HS-27A (cell line): ENCODE data around the gene ACVR1.
"Not testable (repeated sequence)": the region's sequence is repeated elsewhere in the genome, so short reads cannot be mapped to it uniquely, and the experiment has no call there.

Experiments
- DNase-seq: peaks from one replicate; pipeline ENCODE4 v3.0.0-alpha.2; 2012; ENCODE audit warnings: low read depth, missing footprints

The ACVR1 gene

DNA sequence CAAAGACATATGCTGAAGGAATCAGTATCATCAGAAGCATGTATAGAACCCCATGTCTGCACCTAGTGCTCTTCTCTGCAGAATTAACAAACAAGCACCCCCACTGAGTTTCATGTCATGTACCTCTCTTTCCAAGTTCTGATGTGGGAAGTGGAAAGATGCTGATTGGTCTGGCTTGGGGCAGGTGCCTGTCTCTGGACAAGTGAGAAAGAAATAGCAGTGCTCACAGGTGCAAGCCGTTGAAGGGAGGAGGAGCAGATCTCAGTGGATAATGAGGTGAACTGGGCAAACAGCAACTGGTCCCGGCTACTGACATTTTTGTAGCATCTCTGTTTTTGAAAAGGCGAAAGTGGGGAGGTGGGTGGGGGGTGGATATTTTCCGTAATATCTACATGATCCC is 17.5 kb upstream of the ACVR1 start:
- DNase-seq = no peak

DNA sequence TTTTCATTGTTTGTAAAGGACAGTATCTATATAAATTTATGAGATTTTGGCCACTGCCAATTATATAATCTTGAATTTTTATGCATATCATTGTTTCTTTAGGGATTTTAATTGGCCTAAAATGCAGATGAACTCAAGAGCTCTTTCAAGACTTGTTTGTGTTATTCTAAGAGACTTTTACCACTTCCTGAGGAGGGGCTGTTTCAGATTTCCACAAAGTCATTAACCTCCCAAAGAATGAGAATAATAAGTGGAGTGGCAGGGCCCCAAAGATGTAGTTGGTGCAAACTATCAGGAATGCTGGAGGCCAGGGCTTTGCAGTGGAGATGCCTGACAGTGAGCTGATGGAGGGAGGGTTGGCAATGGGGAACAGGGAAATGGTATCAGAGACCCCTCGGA is 15.5 kb upstream of the ACVR1 start:
- DNase-seq = no peak

DNA sequence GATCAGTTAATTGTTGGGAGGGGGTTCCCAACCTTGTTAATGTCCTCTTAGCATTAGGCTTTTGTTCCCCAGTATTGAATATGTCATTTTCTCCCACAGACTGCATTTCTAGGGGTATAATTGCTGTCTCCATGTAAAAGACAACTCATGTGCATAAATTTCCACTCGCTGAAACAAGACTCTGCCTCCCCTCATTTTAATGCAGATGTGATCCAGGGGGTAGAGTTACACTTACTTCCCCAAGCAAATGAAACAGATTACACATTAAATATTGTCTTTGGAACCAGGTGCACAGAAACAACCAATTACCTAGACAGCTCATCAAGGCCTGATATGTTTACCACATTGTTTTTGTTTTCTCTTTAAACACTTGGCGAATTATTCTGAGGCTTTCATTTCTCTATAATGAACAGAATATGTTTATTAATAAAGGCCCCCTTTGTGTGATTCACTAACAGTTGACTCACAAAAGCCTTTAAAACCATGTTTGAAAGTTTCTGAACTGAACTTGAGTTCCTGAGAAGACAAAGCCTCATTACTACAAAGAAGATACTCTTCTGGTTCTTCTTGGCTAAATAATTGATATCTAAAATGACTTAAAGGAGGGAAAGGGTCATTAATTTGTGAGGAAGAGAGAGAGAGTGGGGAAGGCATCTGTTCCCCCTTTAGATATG is 15.0 kb upstream of the ACVR1 start:
- DNase-seq = no peak

DNA sequence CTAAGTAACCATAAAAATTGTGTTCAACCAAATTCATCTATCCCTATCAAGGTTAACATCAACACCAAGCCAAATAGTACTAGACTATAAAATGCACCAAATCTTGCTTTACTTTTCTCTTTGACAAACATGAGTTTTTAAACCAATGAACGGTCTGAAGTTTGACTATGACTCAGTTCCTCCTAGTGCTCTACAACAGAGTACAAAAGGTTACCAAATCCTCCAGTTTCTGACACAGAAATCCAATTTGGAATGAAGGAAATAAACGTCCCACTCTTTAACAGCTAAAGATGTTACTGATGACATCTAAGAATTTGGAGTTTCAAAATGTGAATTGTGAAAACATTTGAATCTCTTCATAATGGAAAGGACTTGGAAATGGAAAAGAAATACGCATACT is 11.8 kb upstream of the ACVR1 start:
- DNase-seq = no peak

DNA sequence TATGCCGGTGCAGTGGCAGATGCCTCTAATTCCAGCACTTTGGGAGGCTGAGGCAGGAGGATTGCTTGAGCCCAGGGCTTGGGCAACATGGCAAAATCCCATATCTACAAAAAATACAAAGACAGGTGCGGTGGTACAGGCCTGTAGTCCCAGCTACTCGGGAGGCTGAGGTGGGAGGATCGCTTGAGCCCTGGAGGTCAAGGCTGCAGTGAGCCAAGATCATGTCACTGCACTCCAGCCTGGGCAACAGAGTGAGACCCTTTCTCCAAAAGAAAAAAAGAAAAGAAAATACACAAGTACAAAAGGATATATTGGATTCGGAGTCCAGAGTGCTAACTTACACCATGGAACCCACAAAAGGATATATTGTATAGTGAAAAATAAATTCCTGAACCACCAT is 8.4 kb upstream of the ACVR1 start:
- DNase-seq = not testable (repeated sequence)

DNA sequence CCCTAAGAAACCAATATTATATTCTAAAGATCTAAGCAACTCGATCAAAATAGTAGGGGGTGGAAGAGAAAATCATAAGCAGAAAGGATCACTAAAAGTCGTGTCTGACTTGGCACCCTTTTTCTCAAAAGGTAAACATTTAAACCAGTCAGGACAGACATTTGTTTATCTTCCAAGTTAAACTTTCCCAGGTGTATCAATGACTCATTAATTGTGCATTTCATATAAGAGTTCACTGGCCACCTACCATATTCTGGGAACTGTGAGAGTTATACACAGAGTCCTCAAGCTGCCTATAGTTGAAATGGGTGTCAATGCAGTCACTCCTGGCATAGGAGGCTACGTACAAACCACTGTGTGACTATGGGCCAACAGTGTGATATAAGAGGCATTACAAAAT is 4.8 kb upstream of the ACVR1 start:
- no peak for DNase-seq

DNA sequence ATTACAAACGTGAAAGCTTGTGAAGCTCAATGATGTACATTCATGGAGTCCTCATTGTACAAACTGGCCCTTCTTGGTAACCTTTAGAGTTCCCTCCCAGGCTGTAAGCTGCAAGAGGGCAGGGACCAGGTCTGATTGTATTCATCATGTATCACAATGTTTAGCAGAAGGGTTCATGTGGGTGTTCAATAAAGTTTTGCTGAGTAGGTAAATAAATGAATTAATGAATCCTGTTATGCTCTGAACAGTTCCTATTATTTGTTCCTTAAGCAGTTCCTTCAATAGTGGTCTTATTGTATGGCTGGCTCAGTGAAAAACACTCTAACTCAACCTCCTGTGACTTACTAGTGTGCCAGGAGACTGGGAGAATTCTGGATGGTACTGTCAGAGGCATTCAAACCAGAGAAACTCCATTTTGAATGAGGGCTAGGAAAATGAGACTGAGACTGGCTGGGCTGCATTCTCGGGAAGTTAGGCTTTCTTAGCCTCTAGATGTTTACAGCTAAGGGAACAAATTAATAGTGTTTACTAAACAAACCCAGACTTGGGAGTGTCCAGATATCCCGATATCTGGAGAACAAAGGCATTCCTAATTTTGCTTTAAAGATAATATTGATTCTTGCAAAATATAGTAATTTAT is 1.8 kb upstream of the ACVR1 start:
- no peak for DNase-seq

DNA sequence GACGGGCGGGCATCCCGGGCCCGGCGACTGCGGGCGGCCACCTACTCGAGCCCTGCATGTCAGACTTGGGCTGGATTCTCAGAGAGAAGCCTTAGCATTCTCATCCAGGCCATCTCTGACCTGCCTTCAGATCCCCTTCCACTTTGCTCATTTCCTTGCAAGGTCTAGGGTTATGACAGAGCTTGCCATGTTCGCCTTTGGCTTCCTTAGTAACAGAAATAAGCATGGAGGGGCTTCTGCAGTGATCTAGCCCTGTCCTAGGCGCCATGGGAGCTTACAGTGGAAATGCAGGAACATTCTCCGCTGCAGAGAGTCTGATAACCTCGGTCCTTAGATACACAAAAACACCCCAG is 632 bp upstream of the ACVR1 start:
- no peak for DNase-seq

DNA sequence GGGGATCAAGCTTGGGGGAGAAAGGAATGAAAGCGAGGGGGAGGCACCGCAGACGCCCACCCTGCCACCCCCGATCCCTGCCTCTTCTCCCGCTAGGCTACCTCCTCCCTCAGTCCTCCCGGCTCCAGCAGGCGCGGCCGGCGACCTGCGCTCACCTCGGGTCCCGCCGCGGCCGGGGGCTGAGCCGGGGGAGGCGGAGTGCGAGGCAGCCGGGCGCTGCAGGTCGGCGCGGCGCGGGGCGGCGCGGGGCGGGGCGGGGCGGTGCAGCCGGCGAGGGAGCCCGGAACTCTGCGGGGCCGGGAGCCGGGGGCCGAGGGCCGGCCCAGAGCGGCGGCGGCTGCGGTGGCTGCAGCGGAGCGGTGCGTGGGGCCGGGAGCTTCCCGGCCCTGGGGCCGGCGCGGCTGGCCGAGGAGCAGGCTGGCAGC is 477 bp downstream of the ACVR1 start:
- DNase-seq = no peak

DNA sequence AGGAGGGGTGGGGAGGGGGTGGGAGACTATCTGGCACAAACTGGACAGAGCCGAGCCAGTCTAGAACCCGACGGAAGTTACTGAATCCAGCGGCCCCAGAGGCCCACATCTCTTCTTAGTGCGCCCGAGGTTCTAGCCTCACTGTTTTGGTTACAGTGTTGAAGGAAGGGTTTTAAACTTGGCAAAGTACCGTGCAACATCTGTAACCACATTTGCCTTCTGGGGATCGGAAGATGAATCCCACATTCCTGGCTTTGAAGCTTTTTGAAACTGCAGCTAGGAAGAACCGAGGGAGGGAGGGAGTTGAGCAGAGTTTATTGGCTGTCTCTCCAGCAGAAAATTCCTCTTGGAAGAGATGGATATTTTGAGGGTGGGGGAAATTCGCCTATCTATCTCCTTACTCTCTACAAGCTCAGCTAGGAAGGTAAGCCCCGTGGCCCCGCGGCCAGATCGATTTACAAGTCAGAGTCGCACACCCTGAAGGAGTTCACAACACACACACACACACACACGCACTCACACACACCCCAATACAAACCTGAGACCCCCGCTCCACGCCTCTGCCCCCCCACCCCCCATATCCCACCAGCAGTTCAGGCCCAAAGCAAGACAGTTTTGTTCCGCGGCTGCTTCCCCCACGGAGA is 1.0 kb downstream of the ACVR1 start:
- DNase-seq = no peak

DNA sequence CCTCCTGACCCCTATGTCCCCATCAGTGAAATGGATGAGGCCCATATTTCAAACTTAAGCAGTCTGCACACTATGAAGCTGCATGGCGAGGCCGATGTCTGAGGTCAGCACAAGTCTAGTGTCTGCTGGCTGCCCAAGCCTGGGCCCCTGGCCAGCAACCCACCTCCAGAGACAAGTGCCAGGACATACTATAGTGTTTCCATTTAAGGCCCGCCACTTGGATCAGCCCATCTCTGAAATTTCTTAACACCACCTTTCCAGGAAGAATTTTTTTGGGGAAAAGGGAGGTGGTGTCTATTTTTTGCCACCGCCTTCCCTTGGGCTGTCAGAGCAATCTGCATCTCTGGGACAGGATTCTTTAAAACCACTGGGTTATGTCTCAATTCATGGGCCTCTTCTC is 1.8 kb downstream of the ACVR1 start:
- DNase-seq = no peak

DNA sequence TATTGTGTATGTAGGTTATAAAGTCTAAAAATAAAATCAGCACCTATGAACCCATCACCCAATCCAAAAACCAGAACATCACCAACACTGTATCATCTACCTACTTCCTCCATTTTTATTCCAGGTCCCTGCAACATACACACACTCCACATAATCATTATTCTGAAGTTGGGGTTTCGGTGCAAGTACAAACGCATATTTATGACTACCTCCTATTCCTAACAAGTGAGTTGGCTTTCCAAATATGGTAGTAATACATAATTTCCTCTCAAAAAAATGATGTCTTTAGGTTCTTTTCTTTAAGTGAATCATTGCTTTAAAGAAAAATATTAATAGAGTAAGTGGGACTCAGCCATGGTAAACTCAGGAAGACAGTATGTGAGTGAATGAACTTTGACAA is 3.3 kb downstream of the ACVR1 start:
- DNase-seq = no peak

DNA sequence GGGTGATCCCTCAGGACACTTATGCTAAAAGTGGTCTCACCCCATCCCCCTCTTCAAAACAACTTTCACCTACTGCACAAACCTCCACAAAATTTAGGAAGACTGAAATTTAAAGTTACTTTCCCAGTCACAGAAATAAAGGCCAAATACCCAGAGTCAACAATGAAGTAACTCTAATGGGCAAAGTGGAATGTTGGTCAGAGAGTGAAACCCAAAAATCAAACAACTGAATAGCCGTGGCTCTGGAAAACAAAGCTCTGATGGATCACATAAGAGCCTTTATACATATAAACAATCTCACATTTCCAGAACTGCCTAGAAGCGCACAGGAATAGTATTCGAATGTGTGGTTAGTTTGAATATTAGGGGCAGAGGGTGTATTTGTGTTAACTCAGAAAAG is 4.7 kb downstream of the ACVR1 start:
- no peak for DNase-seq

DNA sequence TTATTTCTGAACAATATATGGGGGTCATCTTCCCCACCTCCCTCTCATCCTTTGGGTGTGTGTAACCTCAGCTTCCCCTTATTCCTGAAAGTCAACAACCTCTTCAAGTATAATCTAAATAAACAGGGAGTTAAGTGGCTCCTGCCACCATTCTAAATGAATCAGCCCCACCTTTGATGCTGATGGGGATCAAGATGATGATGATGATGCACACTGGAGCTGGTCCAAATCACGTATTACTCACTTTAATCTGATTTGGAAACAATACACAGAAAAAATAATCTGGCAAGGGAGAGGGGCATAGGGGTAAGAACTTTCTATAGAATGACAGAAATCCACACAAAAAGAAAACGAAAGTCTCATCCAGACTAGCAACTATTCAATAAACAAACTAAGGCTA is 7.1 kb downstream of the ACVR1 start:
- DNase-seq = no peak

DNA sequence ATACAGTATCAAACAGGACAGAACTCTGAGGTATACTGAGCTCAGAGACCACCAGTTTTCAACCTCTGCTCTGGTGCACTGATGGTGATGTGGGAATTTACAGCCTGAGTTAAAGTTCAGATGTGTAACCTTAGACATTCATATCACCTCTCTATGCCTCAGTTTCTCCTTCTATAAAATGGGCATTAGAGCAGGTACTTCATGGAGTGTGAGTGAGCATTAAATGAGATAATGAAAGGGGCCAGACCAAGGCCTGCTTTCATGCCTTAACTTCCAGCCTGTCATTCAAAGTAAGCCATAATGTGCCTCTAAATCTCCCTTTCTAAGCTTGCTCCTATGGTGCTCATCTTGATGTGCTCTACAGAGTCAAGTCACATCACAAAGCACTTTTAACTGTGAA is 8.4 kb downstream of the ACVR1 start:
- DNase-seq = no peak

DNA sequence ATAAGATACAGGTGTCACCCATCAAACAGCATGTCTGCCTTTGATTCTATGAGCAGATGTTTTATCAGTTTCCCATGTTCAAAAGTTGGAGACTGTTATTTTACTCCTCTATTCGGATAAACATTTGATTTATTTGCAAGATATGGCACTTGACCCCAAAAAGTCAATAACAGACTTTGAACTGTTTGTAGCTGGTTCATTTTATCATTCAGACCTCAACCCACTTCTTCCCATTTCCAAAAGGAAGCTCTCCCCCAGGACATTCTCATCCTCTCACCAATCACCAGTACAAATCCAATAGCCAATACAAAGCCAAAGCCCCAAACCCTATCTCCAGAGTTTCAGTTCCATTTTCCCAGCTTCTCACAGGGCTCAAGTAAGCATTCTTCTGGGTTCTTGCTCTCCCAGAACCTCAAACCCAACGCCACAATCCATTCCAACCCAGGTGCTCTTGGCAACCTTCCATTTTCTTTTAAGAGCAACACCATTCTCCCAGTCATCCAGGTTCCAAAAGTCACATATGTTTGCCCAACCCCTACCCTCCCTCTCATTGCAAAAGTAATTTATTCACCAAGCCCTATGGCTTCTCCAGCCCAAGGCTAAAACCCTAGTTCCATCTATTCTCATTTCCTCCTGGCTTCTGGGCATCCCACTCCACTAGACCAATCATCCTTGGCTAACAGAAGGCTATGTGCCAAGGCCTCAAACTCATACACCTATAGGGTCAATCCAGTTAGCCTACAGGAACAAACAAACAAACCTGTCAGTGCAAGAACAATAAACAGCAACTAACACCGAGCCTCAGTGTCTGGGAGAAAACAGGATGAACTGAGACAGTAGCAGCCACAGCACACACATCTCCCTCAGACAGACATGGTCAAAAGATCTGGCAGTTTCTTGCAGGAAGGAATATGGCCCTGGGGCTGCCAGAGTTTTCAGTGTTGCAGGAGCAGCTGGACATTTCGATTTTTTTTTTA is 9.2 kb downstream of the ACVR1 start:
- no peak for DNase-seq

DNA sequence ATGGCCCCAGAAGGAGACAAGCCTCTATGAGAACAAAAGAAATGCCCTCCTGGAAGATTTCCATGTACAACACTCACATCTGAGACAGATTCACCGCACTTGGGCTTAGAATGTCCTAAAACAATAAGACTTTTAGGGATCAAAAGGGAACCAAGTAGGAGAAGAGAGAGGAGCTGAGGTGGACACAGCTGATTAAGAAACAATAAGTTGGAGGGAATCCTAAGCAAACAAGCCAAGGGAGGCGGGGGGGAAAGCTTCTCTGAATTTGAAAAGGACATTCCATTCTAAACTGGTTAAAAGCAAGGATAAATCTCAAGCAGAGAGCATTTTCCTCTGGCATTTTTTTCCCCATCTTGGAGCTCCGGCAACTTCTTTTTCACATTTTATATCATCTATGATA is 9.9 kb downstream of the ACVR1 start:
- no peak for DNase-seq

DNA sequence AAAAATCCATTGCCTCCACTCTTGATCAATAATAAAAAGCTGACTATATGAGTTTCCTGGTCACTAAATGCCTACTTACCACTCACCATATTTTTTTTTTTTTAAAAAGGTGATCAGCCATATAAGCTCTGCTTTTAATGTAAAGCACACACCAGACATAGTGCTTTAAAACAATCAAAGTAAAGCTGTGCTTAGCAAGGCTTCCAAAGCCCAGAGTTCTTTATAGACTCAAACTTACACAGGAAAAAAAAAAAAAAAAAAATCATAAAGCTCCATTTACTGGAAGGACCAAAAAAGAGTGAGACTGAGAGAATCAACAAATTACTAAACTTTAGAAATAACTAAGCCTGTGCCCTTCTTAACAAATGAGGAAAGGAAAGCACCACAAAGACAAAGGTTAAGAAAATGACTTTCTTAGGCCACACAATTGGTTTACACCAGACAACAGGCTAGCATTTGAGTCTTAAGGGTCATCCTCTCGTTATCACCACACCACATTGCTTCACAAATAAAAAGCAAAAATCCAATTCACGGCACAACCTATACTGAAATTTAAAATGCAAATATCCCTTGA is 11.2 kb downstream of the ACVR1 start:
- DNase-seq = no peak

DNA sequence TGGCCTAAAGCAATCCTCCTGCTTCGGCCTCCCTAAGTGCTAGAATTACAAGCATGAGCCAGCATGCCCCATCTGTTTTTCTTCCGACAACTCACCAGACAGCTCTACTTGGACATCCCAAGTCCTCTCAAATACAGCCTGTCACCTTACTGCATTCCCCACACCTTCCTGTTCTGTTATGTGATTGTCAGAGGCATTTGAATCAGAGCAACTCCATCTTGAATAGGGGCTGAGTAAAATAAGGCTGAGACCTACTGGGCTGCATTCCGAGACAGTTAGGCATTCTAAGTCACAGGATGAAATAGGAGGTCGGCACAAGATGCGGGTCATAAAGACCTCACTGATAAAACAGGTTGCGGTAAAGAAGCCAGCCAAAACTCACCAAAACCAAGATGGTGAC is 17.3 kb downstream of the ACVR1 start:
- DNase-seq = no peak

DNA sequence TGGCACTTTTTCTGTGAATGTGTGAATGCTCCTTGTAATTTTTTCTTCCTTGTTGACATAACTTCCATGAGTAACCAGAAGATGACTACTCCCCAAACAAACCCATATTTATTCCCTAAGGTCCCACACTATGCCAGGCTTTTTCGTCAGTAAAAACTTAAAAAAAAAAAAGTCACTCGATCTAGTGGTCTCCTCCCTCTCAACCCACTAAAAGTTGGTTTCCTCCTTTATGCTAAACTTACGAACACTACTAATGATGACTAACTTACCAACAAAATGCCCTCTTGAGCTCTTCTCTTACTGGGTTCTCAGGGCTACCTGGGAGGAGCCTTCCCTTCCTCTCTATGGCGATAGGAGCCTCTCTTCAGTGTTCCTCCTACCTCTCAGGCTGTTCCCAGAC is 18.2 kb downstream of the ACVR1 start:
- no peak for DNase-seq

DNA sequence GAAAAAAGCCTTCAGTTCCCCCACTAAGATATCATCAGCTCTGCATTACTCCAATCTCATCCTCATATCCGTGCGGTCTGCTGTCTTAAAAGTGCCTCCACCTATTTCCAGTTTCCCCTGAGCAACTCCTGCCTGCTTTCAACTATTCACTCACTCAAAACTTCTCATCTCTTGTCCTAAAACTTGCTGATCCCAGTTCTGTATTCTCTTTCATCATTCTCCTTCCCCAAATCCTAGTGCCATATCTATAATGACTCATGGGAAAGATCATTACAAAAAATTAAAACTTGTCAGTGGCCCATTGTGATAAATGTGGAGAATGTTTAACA is 20.0 kb downstream of the ACVR1 start:
- DNase-seq = no peak

DNA sequence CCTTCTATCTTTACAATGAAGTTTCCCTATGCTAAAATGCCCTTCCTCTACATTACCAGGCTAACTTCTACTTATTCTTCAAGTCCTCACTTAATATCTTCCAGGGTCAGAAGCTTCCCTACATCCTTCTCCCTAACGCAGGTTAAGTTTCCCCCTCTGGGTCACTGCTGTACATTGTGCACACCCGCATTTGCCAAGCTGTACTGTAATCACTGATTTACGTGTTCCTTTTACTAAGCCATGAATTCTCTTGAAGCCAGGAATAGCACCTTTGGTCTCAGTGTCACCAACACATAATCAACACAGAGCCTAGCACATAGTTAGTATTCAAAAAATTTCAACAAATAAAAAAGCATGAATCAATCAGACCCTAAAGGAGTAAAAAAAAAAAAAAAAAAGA is 22.3 kb downstream of the ACVR1 start:
- DNase-seq = no peak
